Endothelial cell of umbilical vein (primary cell): ENCODE data around the gene CCDC185.

Source experiments
- CTCF ChIP-seq, 2 donors: IDR thresholded peaks; 1 replicate in 1 of 2; 2 replicates in 1 of 2; pipeline ENCODE4 v1.5.1; 2011; ENCODE audit warnings: low read length in 2 of 2, mild to moderate bottlenecking in 2 of 2, moderate library complexity in 2 of 2, control low read depth in 1 of 2, inconsistent platforms in 1 of 2, low read depth in 1 of 2; ENCODE audit not compliant: insufficient read depth in 1 of 2; ENCODE audit errors: extremely low read depth in 1 of 2
- EZH2 ChIP-seq: IDR thresholded peaks from 2 replicates; pipeline ENCODE4 v1.6.1; 2012; ENCODE audit warnings: borderline replicate concordance, low read depth, mild to moderate bottlenecking, moderate library complexity, low read length, inconsistent platforms; ENCODE audit not compliant: severe bottlenecking
- FOS ChIP-seq: IDR thresholded peaks from 2 replicates; pipeline ENCODE4 v1.6.1; 2011; ENCODE audit warnings: mild to moderate bottlenecking, low read length, moderate library complexity, borderline replicate concordance; ENCODE audit not compliant: insufficient read depth
- GATA2 ChIP-seq: IDR thresholded peaks from 2 replicates; pipeline ENCODE4 v1.7.0; 2011; ENCODE audit warnings: low read depth, mild to moderate bottlenecking, moderate library complexity, mixed read lengths, low read length; ENCODE audit not compliant: insufficient read length, insufficient read depth
- JUN ChIP-seq: IDR thresholded peaks from 2 replicates; pipeline ENCODE4 v1.6.1; 2011; ENCODE audit warnings: borderline replicate concordance, low read depth; ENCODE audit not compliant: insufficient read length, insufficient read depth
- MYC ChIP-seq: IDR thresholded peaks from one replicate; pipeline ENCODE4 v1.6.1; 2011; ENCODE audit warnings: mild to moderate bottlenecking, low read depth, low read length
- POLR2AphosphoS5 ChIP-seq: IDR thresholded peaks from 2 replicates; pipeline ENCODE4 v1.6.1; 2012; ENCODE audit warnings: low read depth, mild to moderate bottlenecking, control low read depth, low read length, moderate library complexity; ENCODE audit not compliant: insufficient read depth

- TF ChIP-seq CTCF (IDR thresholded peaks at IDR 0.05; ENCODE audit: extremely low read depth in 1 of 2, insufficient read depth in 1 of 2, low read depth in 1 of 2, low read length in 2 of 2) (no peak), GATA2 (no peak), POLR2AphosphoS5 (no peak), JUN (no peak), MYC (no peak), EZH2 (no peak), FOS (no peak)
These were observed 43.9 kb downstream of the CCDC185 start for GRCh38 chr1:223437151-223437550.
